EL (cell line): ENCODE measurements around the gene E2F4.
A peak's percentile ranks its signal among the peaks of the same experiment; 100 is the strongest.

ENCODE experiments used
- DNase-seq: peaks from one replicate; pipeline ENCODE4 v3.0.0-alpha.2; 2016

Gene E2F4

DNA sequence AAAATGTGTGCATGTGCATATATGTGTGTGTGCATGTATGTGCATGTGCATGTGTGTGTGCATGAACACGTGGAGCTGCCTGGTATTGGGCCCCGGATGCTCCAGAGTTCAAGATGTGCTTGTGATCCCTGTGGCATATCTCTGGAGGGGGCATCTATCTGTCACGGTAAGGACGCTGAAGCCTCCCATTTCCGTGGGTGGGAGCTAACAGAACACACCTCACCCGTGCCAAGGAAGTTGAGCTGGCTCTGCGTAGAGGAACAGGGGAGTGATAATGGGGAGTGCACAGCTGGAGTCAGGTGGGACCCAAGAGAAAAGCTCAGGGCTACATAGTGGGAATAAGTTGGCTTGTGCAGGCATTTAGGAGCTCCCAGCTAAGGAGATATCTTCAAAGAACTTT, 19.7 kb downstream of the E2F4 start:
- no peak for DNase-seq

DNA sequence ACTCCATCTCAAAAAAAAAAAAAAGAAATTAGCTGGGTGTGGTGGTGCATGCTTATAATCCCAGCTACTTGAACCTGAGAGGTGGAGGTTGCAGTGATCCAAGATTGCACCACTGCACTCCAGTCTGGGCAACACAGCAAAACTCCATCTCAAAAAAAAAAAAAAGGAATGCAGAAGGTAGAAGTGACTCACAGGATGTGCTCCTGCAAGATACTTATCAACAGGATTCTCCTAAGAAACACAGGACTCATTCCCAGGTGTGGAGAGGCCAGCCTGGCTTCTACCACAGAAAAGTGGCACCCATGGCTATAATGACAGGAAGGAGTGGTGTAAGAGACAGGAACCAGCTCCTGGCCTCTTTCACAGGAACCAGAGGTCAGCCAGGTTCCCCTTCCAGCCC, 20.8 kb downstream of the E2F4 start:
- no peak for DNase-seq

DNA sequence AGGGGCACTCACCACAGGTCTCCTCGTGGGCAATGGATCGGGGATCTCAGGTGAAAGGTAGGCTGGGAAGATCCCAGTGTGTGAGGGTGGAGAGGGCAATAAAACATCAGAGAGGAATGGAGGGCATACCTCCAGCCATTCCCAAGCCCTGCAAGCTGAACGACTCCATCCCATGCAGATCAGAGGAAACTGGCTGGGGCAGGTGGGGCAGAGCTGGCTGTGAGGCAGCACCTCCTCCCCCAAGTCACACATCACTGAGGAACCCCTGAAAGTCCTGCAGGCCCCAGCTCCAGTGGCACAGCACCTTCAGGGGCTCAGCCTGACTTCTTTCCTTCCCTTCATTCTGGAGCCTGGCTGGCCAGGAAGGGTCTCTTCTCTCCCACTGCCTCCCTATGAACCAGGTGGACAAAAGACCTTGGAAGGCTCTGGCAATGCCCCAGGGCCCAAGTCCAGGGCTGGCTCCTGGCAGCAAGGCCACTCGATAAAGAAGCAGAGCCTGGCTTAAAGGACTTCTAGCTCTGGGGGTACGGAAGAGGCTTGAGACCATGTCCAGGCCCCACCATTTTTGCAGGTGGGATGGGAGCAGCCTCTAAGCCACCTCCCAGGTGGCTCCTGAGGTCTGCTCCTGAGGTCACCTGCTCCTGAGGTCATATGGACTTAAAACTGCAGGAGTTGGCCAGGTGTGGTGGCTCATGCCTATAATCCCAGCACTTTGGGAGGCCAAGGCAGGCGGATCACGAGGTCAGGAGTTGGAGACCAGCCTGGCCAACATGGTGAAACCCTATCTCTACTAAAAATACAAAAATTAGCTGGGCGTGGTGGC, 21.5 kb downstream of the E2F4 start:
- DNase-seq: no peak

DNA sequence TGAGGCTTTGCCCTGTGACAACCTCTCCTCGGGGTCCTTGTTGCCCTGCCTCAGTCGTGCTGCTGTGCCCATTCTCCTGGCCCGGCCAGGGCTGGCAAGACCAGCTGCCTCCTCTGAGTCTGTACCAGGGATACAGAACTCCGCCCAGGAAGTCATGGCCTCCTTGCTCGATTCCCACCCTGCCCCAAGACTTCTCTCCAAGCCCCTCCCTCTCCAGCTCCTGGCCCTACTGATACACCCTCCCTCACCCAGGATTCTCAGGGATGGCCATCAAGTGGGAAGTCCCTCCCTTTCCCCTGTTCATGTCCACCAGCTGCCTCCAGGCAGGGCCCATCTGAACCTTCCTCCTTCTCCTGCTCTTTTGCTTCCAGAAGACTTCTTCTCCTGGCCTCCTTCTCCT, 23.8 kb downstream of the E2F4 start:
- DNase-seq: no peak

DNA sequence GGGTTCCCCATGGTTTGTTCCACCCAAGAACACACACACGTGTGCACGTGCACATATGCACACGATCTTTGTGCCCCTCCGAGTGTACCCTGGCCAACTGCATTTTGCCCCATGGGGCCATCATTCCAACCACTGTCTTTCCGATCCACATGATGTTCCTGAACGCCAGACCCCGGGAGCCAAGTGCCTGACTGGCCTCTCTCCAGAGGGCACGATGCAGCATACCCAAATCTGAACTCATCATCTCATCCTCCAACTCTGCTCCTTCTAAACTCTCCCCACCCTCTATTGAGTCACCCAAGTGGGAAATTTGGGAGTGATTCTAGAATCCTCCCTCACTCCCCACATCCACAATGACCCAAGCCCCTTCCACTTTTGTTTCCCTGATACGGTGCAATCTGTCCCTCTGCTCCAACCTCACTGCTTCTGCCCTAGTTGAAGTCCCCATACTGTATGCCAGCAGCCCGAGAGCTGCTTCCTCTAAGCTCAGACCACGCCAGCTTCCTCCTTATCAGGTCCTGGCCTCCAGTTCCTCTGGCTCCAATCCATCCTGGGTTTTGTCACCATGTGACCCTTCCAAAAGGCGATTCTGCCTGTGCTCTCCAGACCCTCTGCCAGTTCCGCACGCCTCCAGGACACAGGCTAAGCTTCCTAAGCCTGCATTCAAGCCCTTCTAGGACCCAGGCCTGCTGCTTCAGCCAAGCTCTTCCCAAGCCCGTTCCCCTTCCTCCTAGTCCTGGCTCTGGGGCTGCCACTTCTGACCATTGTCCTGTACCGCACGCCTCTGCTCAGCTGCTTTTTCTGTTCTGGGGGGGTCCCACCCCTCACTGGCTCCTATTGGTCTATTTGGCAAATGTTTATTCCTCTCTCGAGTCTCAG, 24.9 kb downstream of the E2F4 start:
- no peak for DNase-seq

DNA sequence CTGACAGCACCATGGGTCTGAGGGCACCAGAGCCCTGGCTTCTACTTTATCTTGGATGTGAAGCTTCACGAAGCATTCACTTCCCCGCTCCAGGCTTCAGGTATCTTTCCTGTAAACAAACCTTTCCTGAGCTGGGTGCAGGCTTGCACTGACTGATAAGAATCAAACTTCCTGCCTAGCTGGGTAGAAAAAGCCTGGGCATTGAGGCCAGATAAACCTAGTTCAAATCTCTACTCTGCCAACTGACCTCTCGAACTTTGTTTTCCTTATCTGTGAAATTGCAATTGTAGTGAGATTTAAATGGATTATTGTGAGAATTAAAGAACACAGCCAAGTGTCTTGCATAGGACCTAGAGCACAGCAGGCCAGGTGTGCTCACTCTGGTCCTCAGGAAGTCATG, 32.0 kb downstream of the E2F4 start:
- no peak for DNase-seq

DNA sequence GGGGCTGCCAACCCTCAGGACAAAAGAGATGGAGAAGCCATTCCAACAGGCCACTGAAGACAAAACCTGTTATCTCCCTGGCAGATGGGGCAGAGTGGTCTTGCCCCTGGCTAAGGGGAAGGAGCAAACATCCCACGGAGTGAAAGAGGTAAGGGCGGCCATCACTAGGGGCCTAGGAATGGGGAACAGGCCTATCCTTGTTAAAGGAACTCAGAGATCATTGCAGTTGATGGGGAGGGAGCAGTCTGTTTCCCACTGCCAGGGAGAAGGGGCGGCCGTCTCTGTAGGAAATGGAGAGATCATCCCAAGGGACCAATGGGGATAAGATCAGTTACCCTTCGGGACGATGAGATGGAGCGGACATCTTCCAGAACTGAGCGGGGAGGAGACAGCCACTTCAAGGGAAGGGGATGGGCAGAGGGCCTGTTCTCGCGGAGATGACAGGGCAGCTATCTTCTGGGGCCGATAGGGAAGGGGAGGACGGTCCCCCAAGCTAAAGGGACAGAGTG, 34.4 kb downstream of the E2F4 start:
- no peak for DNase-seq

DNA sequence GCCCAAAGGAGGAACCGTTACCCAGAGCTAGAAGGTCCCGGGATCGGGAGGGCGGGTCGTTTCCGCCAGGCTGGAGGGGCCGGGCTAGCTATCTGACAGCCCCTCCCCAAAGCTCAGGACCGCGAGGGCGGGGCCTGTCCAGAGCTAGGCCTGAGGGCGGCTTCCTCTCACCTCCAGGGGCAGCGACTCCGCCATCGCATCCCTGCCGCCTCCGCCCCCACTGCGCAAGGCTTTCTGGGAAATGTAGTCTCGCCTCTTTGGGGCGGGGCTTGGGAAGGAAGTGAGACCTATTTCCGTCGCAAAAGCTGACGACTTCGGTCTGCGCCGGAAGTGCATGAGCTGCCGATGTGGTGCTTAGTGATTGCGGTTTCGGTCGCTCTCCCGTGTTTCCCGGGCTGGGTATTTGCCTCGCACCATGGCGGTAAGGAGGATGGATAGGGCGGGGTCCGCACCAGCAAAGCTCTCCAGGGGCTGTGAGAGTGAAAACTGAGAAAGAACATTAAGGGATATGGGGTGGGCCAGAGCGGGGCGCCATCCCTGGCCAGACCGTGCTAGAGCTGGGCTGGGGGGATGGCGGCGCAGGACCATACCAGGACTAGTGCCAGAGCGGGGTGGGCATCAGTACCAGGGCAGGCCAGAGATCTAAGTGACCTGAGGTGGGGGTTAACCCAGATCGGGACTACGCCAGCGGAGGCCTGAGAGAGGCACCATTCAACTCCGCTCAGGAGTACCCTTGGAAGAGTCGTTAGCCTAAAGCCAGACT, 35.0 kb downstream of the E2F4 start, which contains the start of gene TMEM208:
Gene TMEM208 (plus strand): TSS at position 327 of the 763 bp plus-strand sequence. CDS start 89 bp downstream, at position 416.
- DNase-seq: peak; percentile 99

DNA sequence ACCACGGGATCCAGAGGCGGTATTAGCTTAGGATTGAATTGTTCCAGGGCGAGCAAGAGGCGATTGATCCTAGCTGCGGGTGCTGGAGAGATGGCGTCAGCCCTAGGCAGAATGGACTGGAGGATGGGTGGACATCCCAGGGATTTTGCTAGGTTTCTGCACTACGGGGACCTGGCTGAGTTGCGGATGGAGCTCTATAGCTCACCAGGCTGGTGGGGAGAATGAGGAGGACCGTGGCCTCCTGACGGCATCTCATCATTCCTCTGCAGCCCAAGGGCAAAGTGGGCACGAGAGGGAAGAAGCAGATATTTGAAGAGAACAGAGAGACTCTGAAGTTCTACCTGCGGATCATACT, 35.6 kb downstream of the E2F4 start:
- DNase-seq: no peak

DNA sequence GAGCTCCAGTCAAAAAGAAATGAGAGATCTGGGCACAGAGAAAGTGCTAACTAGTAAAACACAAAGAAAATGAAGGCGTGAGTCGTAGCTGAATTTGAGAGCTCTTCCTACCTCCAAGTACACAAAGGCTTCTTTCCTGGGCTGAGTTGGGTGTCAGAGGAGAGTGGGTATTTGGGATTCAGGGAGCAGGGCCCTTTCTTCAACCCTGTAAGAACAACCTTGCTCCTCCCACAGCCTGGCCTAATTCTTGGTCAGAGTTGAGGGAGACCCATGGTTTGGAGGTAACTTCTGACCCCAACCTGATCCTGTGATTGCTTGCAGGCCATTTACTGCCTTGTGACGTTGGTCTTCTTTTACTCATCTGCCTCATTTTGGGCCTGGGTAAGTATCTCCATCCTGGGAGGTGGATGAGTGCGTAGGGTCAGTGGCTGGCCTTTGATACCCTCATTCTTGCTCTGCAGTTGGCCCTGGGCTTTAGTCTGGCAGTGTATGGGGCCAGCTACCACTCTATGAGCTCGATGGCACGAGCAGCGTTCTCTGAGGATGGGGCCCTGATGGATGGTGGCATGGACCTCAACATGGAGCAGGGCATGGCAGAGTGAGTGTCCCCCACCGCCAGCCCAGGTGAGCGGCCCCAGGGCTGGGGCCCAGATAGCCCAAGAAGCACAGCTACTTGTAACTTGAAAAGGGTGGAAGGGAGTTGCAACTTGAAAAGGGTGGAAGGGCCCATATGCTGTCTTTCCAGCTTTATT, 36.3 kb downstream of the E2F4 start:
- no peak for DNase-seq

DNA sequence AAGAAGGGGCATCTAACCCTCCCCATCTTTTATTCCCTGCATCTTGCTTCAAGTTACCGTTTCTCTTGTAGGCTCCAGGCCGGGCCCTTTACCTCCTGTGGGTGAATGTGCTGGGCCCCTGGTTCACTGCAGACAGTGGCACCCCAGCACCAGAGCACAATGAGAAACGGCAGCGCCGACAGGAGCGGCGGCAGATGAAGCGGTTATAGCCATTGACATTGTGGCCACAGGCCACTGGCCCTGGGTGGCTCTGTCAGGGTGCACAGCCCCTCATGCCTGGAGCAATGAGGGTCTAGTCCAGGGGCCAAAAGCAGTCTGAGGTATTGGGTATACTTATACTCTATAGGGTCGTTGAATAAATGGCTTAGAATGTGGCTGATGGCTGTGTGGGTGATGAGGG, 37.0 kb downstream of the E2F4 start:
- DNase-seq: no peak

DNA sequence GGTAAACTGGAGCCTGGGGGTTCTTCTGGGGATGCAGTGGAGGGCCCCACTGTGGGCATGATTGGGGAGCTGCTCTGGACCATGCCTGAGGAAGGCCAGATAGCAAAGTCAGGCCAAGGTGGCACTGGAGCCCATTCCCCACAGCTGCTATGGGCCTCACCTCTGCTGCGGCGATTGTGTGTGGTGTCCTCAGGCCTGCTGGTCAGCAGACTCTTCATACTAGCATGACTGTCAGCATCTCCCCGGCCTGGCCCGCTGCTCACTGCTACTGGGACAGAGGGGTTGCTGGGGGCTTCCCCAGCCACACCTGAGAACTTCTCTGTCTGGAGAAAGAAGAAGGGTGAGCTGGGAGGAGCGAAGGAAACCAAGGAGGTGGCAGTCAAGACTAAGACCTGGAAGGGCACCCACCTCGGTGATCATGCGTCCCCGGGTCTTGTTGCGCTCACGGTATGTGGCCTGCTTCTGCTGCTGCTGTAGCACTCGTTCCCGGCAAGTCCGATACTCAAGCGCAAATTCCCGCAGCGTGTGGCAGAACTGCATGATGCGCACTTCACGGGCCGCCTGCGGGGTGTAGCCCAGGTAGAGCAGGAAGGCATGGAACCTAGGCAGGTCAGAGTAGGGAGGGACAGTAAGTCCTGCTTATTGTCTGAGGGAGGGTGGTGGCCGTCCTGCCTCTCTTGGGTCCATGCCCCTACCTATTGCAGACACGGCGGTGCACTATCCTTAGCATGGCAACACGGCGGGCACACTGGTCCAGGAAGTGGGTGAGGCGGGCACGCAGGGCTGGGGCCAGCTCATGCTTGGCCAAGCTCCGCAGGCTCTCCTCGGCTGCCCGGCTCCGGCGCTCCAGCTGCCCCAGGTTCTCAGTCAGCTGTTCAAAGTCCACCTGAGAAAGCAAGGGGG, 38.2 kb downstream of the E2F4 start:
- DNase-seq: no peak

DNA sequence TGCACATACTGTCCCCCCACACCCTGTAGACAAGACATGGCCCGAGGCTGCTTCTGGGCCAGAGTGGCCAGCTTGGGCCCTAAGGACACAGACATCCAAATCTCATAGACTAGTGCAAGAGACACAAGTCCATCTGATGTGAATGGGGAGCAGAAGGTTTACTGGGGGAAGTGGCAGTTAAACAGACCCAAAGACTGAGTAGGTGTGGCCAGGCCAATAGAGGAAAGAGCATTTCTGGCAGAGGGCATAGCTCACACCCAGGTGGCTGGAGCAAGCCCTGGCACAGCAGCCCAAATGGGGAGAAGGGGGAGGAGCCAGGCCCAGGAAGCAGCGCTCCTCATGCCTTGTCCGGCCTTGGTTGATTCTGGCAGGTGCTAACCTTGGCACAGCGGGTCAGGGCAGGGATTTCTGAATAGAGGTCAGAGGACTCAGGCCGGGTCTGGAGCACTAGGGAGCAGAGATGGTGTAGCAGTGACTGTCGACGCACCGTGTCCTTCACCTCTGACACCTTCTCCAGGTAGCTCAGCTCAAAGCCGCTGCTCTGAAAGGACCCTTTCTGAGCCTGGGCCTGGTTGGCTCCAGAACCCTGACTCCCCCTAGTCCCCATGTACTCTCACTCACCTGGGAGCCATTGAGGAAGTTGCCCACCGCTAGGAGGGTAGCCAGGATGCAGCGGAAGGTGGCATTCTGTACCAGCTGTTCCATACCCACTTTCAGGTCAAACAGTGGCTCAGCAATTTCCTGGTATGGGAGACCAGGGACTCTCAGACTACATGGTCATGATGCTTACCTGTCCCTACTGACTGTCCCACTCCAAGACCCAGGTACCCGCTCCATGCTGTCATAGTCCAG, 39.1 kb downstream of the E2F4 start:
- no peak for DNase-seq

DNA sequence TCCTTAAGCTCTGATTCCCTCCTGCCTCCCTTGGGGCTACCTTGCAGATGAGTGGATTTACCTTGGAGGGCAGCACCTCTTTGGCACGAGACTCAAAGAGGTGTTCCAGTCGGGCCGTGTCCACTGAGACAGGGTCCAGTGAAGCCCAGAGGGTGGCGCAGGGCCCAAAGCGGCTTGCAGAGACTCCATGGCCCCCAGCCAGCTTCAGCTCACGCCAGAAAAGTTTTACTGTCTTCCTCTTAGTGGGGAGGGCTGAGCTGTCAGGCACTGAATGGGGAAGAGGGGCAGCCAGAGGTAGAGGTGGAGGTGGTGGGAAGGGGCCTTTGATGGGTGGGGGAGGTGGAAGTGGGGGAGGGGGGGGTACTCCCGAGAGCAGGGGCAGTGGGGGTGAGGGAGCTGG, 41.6 kb downstream of the E2F4 start:
- DNase-seq: no peak

DNA sequence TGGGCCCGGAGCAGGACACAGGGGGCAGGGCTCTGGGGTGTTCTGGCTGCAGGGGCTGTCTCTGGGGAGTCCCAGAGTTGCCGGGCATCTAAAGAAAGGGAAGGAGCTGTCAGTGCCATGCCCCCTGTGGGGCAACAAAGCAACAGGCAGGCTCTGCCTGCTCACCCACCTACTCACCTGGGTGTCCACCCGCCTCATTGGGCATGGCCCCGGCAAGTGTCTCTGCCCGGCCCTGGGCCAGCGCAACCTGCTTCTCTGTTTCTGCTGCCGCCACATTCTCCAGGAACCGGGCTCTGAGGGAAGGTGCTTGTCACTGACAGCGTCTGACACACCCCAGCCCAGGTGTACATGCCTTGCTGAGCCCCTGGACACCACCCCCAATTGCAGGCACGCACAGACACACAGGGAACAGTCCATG, 42.2 kb downstream of the E2F4 start:
- DNase-seq: no peak

DNA sequence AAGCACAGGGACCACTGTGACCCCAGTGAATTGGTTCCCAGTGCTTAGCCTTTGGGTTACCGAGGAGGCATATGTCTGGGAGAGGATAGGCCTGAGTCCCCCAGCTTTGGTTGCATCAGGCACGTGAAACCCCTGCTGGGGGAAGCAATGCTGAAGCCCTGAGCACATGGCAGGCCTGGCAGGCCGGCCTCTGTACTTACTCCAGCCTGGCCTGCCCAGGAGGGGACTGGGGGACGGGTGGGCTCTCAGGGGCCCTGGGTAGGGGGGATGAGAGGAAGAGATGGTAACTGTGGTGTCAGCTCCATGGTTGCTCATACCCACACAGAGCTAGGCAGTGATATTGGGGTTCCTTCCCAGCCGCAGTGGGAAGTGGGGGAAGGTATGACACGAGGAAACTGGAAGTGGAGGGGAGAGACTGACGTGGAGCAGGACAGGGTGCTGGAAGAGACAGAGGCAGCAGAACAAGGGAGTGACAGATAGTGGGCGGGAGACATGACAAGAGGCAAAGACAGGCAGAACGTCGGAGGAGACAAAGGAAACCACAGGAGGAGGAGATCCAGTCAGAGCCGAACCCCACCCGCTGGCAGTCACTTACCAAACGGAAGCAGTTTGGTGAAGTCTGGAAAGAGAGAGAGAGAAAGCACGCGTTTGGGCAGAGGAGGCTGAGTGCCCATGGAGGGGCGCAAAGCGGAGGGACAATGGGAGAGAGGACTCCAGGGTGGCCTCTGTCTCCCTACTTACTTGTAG, 44.0 kb downstream of the E2F4 start:
- DNase-seq: no peak

DNA sequence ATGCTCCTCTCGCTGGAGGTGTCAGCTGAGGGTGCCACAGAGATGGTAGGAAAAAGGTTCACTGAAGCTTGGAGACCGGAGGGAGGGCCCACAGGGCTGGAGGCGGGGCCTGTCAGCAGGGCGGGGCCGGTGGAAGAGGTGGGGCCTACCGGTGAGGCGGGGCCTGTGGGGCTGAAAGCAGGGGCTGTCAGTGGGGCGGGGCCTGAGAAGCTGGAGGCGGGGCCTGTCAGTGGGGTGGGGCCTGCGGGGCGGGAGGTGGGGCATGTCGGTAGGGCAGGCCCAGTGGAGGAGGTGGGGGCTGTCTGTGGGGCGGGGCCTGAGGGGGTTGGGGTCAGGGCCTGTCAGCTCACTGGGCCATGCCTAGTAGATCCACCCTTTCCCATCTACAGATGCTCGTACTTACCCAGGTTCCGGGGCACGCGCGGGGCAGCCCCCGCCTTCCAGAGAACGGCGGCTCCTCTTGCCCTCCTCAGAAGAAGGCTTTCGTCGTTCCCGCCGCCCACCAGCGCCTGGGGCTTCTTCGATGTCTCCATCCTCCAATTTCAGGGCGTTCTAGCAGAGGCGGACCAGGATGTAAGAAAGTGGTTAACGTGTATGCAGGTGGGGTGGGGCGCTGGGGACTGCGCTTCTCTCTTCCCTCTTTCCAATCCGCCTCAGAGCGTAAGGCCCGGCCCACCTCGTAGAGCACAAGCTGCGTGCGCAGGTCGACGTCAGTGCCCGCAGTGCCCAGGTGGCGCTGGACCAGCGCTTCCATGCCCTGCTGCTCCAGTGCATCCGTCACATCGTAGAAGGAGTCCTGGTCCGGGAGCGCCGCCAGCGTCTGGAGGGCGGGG, 44.8 kb downstream of the E2F4 start:
- peak; percentile 55 for DNase-seq
